ENCODE results near the gene TASOR. TPM values are rescaled to one million over a fixed set of nuclear protein-coding genes. Genes with fewer than 3 reads are reported as not detected.

Gene TASOR
- total RNA-seq, 1 experiment from 2014 or later, result 40.2 TPM

DNA sequence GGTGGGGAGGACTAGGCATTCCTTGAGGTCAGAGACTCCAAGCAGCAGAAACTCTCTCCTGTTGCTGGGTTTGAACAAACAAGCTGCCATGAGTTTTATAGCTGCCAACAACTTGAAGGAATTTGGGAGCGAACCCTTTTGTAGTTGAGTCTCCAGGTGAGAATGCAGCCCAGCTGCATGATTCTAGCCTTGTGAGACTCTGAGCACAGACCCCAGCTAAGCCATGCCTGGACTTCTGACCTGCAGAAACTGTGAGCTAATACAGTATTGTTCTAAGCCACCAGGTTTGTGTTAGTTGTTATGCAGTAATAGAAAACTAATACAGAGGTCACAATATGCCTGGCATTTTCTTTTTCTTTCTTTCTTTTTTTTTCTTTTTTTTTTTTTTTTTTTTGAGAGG, 6.2 kb upstream of the TASOR start:
- CTCF ChIA-PET, result interaction anchor here (1.3 kb wide), 1 partner anchor 300 kb away, joined by 3 read pairs; no protein-coding TSS in a partner anchor
- H3K9me3 Mint-ChIP-seq, result peaks cover 6% of the 10 kb centered on the region
- TF ChIP-seq, protein P1, sequence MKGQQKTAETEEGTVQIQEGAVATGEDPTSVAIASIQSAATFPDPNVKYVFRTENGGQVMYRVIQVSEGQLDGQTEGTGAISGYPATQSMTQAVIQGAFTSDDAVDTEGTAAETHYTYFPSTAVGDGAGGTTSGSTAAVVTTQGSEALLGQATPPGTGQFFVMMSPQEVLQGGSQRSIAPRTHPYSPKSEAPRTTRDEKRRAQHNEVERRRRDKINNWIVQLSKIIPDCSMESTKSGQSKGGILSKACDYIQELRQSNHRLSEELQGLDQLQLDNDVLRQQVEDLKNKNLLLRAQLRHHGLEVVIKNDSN (CRISPR knock-in tag; IDR thresholded peaks at IDR 0.05), result no peak
- TF ChIP-seq, protein P2, sequence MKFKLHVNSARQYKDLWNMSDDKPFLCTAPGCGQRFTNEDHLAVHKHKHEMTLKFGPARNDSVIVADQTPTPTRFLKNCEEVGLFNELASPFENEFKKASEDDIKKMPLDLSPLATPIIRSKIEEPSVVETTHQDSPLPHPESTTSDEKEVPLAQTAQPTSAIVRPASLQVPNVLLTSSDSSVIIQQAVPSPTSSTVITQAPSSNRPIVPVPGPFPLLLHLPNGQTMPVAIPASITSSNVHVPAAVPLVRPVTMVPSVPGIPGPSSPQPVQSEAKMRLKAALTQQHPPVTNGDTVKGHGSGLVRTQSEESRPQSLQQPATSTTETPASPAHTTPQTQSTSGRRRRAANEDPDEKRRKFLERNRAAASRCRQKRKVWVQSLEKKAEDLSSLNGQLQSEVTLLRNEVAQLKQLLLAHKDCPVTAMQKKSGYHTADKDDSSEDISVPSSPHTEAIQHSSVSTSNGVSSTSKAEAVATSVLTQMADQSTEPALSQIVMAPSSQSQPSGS (CRISPR knock-in tag; IDR thresholded peaks at IDR 0.05; ENCODE audit: borderline replicate concordance, low read depth), result no peak
- TF ChIP-seq ZNF423 (CRISPR knock-in tag; IDR thresholded peaks at IDR 0.05), result no peak
- no peak for TF ChIP-seq TP53 (CRISPR knock-in tag; IDR thresholded peaks at IDR 0.05)
- TF ChIP-seq, protein P3, sequence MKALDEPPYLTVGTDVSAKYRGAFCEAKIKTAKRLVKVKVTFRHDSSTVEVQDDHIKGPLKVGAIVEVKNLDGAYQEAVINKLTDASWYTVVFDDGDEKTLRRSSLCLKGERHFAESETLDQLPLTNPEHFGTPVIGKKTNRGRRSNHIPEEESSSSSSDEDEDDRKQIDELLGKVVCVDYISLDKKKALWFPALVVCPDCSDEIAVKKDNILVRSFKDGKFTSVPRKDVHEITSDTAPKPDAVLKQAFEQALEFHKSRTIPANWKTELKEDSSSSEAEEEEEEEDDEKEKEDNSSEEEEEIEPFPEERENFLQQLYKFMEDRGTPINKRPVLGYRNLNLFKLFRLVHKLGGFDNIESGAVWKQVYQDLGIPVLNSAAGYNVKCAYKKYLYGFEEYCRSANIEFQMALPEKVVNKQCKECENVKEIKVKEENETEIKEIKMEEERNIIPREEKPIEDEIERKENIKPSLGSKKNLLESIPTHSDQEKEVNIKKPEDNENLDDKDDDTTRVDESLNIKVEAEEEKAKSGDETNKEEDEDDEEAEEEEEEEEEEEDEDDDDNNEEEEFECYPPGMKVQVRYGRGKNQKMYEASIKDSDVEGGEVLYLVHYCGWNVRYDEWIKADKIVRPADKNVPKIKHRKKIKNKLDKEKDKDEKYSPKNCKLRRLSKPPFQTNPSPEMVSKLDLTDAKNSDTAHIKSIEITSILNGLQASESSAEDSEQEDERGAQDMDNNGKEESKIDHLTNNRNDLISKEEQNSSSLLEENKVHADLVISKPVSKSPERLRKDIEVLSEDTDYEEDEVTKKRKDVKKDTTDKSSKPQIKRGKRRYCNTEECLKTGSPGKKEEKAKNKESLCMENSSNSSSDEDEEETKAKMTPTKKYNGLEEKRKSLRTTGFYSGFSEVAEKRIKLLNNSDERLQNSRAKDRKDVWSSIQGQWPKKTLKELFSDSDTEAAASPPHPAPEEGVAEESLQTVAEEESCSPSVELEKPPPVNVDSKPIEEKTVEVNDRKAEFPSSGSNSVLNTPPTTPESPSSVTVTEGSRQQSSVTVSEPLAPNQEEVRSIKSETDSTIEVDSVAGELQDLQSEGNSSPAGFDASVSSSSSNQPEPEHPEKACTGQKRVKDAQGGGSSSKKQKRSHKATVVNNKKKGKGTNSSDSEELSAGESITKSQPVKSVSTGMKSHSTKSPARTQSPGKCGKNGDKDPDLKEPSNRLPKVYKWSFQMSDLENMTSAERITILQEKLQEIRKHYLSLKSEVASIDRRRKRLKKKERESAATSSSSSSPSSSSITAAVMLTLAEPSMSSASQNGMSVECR (CRISPR knock-in tag; IDR thresholded peaks at IDR 0.05; ENCODE audit: borderline replicate concordance), result no peak
- no peak for TF ChIP-seq ETV6 (CRISPR knock-in tag; IDR thresholded peaks at IDR 0.05)
- no peak for TF ChIP-seq ATF1 (CRISPR knock-in tag; IDR thresholded peaks at IDR 0.05)
- TF ChIP-seq ESRRA (CRISPR knock-in tag; IDR thresholded peaks at IDR 0.05; ENCODE audit: borderline replicate concordance), result no peak
- no peak for TF ChIP-seq ZNF317 (CRISPR knock-in tag; IDR thresholded peaks at IDR 0.05; ENCODE audit: borderline replicate concordance, low read depth)
- TF ChIP-seq ZNF671 (CRISPR knock-in tag; IDR thresholded peaks at IDR 0.05), result no peak
- TF ChIP-seq CBFB (CRISPR knock-in tag; IDR thresholded peaks at IDR 0.05; ENCODE audit: low read depth), result no peak
- no peak for TF ChIP-seq ZNF219 (CRISPR knock-in tag; IDR thresholded peaks at IDR 0.05; ENCODE audit: borderline replicate concordance)

DNA sequence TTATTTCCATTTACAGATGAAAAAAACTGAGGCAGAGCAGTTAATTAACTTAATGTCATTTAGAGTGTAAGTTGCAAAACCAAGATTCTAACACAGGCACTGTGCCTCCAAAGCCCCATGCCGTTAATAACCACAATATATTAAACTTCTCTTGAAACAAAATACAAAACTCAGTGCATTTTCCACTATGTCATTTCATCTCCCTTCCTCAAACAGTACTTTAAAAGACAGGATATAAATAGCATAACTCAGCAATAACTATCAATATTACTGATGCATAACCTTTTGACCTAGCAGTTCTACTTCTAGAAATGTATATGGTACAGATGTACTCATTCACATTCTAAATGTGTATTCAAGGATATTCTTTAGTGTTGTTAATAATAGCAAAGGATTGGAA, 5.1 kb upstream of the TASOR start:
- no peak for ATAC-seq
- Mint-ChIP-seq H3K4me1 (peaks cover 6% of the 10 kb centered on the region), H3K9me3 (peaks cover 16% of the 10 kb centered on the region), H3K27ac (no peak overlapping the region), H3K27me3 (ENCODE audit: low read depth) (peaks cover 50% of the 10 kb centered on the region), H3K36me3 (peaks cover 11% of the 10 kb centered on the region), H3K4me3 (no peak overlapping the region)
- no peak for TF ChIP-seq SOX15 (CRISPR knock-in tag; IDR thresholded peaks at IDR 0.05)
- TF ChIP-seq NR2C2 (CRISPR knock-in tag; IDR thresholded peaks at IDR 0.05), result no peak
- no peak for DNase-seq (ENCODE audit: low spot score)
- POLR2A ChIA-PET, result no interaction called here
- CTCF ChIA-PET, result no interaction called here

More for the DNA sequence above, 6.2 kb upstream of the TASOR start:
- Mint-ChIP-seq H3K36me3 (peaks cover 2% of the 10 kb centered on the region), H3K4me3 (no peak overlapping the region), H3K27ac (no peak overlapping the region), H3K27me3 (ENCODE audit: low read depth) (peaks cover 39% of the 10 kb centered on the region), H3K4me1 (peaks cover 3% of the 10 kb centered on the region)
- POLR2A ChIA-PET, result no interaction called here
- ATAC-seq (no peak), DNase-seq (ENCODE audit: low spot score) (no peak)

DNA sequence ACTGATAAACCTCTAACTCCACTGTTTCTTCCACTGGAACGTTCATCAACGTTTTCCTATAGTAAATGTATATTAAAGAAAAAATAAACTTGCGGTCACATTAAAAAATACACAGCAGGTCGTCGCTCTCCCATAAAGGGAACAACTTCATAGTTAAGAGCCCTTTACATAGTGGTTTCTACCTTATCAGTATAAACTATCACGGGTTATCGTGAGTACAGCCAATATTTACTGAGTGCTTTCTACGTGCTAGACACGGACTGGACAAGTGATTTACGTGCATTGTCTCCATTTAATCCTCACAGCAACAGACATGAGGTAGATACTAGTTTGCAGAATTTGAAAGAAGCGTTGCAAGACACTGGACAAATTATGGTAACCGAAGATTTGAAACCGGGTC, 964 bp upstream of the TASOR start:
- DNase-seq (ENCODE audit: low spot score) (no peak), ATAC-seq (no peak)
- Mint-ChIP-seq H3K4me1 (peaks cover 33% of the 10 kb centered on the region), H3K27ac (no peak overlapping the region), H3K9me3 (peaks cover 12% of the 10 kb centered on the region), H3K4me3 (peak overlapping the region; percentile 33), H3K27me3 (ENCODE audit: low read depth) (peaks cover 50% of the 10 kb centered on the region), H3K36me3 (peaks cover 18% of the 10 kb centered on the region)
- CTCF ChIA-PET, result no interaction called here
- POLR2A ChIA-PET, result no interaction called here
- TF ChIP-seq NFE2L1 (CRISPR knock-in tag; IDR thresholded peaks at IDR 0.05), result no peak
- TF ChIP-seq, protein P4, sequence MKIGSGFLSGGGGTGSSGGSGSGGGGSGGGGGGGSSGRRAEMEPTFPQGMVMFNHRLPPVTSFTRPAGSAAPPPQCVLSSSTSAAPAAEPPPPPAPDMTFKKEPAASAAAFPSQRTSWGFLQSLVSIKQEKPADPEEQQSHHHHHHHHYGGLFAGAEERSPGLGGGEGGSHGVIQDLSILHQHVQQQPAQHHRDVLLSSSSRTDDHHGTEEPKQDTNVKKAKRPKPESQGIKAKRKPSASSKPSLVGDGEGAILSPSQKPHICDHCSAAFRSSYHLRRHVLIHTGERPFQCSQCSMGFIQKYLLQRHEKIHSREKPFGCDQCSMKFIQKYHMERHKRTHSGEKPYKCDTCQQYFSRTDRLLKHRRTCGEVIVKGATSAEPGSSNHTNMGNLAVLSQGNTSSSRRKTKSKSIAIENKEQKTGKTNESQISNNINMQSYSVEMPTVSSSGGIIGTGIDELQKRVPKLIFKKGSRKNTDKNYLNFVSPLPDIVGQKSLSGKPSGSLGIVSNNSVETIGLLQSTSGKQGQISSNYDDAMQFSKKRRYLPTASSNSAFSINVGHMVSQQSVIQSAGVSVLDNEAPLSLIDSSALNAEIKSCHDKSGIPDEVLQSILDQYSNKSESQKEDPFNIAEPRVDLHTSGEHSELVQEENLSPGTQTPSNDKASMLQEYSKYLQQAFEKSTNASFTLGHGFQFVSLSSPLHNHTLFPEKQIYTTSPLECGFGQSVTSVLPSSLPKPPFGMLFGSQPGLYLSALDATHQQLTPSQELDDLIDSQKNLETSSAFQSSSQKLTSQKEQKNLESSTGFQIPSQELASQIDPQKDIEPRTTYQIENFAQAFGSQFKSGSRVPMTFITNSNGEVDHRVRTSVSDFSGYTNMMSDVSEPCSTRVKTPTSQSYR (CRISPR knock-in tag; IDR thresholded peaks at IDR 0.05), result no peak
- no peak for TF ChIP-seq ESRRA (CRISPR knock-in tag; IDR thresholded peaks at IDR 0.05; ENCODE audit: borderline replicate concordance)
- TF ChIP-seq, protein P5, sequence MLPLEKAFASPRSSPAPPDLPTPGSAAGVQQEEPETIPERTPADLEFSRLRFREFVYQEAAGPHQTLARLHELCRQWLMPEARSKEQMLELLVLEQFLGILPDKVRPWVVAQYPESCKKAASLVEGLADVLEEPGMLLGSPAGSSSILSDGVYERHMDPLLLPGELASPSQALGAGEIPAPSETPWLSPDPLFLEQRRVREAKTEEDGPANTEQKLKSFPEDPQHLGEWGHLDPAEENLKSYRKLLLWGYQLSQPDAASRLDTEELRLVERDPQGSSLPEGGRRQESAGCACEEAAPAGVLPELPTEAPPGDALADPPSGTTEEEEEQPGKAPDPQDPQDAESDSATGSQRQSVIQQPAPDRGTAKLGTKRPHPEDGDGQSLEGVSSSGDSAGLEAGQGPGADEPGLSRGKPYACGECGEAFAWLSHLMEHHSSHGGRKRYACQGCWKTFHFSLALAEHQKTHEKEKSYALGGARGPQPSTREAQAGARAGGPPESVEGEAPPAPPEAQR (CRISPR knock-in tag; IDR thresholded peaks at IDR 0.05), result no peak
- TF ChIP-seq CREB1 (CRISPR knock-in tag; IDR thresholded peaks at IDR 0.05), result no peak
- no peak for TF ChIP-seq FOXP1 (CRISPR knock-in tag; IDR thresholded peaks at IDR 0.05; ENCODE audit: borderline replicate concordance)
- TF ChIP-seq, protein P6, sequence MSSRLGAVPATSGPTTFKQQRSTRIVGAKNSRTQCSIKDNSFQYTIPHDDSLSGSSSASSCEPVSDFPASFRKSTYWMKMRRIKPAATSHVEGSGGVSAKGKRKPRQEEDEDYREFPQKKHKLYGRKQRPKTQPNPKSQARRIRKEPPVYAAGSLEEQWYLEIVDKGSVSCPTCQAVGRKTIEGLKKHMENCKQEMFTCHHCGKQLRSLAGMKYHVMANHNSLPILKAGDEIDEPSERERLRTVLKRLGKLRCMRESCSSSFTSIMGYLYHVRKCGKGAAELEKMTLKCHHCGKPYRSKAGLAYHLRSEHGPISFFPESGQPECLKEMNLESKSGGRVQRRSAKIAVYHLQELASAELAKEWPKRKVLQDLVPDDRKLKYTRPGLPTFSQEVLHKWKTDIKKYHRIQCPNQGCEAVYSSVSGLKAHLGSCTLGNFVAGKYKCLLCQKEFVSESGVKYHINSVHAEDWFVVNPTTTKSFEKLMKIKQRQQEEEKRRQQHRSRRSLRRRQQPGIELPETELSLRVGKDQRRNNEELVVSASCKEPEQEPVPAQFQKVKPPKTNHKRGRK (CRISPR knock-in tag; IDR thresholded peaks at IDR 0.05; ENCODE audit: borderline replicate concordance), result no peak
- TF ChIP-seq ZNF263 (CRISPR knock-in tag; IDR thresholded peaks at IDR 0.05; ENCODE audit: low read depth), result no peak

Measured in WTC11 (cell line).